KMS-11 (cell line): ENCODE data around the gene DIAPH2.

Experiments
- H2AFZ ChIP-seq: fragments of 200-600 bp; sonication (generic); 2 replicates; pipeline ENCODE4 v1.6.1; 2016; ENCODE audit warnings: antibody characterized with exemption, mixed run types, low read depth
- H3K27ac ChIP-seq: fragments of 200-600 bp; sonication (generic); 2 replicates; pipeline ENCODE4 v1.6.1; 2016; ENCODE audit warnings: mild to moderate bottlenecking, mixed run types
- H3K27me3 ChIP-seq: fragments of 200-600 bp; sonication (generic); 2 replicates; pipeline ENCODE4 v1.6.1; 2017; ENCODE audit warnings: mild to moderate bottlenecking, low read depth, mixed run types, moderate library complexity; ENCODE audit not compliant: insufficient read depth
- H3K36me3 ChIP-seq: fragments of 200-600 bp; sonication (generic); 2 replicates; pipeline ENCODE4 v1.6.1; 2017; ENCODE audit warnings: mild to moderate bottlenecking, mixed run types; ENCODE audit not compliant: insufficient read depth
- H3K4me1 ChIP-seq: fragments of 200-600 bp; sonication (generic); 2 replicates; pipeline ENCODE4 v1.6.1; 2016; ENCODE audit warnings: mild to moderate bottlenecking, low read depth, mixed run types; ENCODE audit not compliant: poor library complexity, severe bottlenecking
- H3K4me2 ChIP-seq: fragments of 200-600 bp; sonication (generic); 2 replicates; pipeline ENCODE4 v1.7.0; 2016; ENCODE audit warnings: mild to moderate bottlenecking, mixed run types
- H3K4me3 ChIP-seq: fragments of 200-600 bp; sonication (generic); IDR thresholded peaks from 2 replicates; pipeline ENCODE4 v1.6.1; 2017; ENCODE audit warnings: low read depth, low read length, mixed read lengths; ENCODE audit not compliant: insufficient read depth
- H3K79me2 ChIP-seq: fragments of 200-600 bp; sonication (generic); 2 replicates; pipeline ENCODE4 v1.6.1; 2016; ENCODE audit warnings: low read depth, mixed run types; ENCODE audit not compliant: insufficient read depth
- H3K9ac ChIP-seq: fragments of 200-600 bp; sonication (generic); 2 replicates; pipeline ENCODE4 v1.6.1; 2016; ENCODE audit warnings: mild to moderate bottlenecking, mixed run types
- H4K20me1 ChIP-seq: fragments of 200-600 bp; sonication (generic); 2 replicates; pipeline ENCODE4 v1.6.1; 2016; ENCODE audit warnings: mild to moderate bottlenecking, mixed run types; ENCODE audit not compliant: insufficient read depth
- TF ChIP-seq, protein P1 (sequence below): fragments of 200-600 bp; sonication (generic); conservative IDR thresholded peaks from 2 replicates; pipeline ENCODE4 v1.6.1; 2017; ENCODE audit warnings: low read depth, mild to moderate bottlenecking, antibody characterized with exemption, low read length, moderate library complexity, mixed read lengths

DIAPH2 gene

DNA sequence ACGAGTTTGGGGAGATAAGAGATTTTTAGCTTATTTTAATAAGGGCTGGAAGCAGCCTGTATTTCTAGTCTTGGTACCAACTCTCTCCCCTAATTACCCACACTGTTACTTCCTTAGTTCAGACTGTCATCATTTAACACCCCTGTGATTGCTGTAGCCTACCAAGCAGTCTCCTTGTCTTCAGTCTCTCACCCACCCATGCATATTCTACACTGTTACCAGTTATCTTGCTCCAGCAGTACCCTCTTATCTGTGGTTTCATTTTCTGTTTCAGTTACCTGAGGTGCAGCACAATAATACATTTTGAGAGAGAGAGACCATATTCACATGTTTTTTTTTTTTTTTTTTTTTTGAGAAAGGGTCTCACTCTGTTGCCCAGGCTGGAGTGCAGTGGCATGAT is 80.2 kb downstream of the DIAPH2 start:
- TF ChIP-seq, protein P1, sequence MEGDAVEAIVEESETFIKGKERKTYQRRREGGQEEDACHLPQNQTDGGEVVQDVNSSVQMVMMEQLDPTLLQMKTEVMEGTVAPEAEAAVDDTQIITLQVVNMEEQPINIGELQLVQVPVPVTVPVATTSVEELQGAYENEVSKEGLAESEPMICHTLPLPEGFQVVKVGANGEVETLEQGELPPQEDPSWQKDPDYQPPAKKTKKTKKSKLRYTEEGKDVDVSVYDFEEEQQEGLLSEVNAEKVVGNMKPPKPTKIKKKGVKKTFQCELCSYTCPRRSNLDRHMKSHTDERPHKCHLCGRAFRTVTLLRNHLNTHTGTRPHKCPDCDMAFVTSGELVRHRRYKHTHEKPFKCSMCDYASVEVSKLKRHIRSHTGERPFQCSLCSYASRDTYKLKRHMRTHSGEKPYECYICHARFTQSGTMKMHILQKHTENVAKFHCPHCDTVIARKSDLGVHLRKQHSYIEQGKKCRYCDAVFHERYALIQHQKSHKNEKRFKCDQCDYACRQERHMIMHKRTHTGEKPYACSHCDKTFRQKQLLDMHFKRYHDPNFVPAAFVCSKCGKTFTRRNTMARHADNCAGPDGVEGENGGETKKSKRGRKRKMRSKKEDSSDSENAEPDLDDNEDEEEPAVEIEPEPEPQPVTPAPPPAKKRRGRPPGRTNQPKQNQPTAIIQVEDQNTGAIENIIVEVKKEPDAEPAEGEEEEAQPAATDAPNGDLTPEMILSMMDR, result no peak
- no peak overlapping the region for H3K4me3 ChIP-seq
- H3K9ac ChIP-seq, result no peak overlapping the region
- H3K27me3 ChIP-seq, result no peaks in the 10 kb centered on the region
- H3K79me2 ChIP-seq, result no peaks in the 10 kb centered on the region
- H3K27ac ChIP-seq, result no peak overlapping the region
- no peak overlapping the region; the same call in 1 of the 2 replicates for H3K4me2 ChIP-seq
- peaks cover 13% of the 10 kb centered on the region for H3K4me1 ChIP-seq
- H3K36me3 ChIP-seq, result no peaks in the 10 kb centered on the region
- no peak overlapping the region for H2AFZ ChIP-seq
- H4K20me1 ChIP-seq, result no peaks in the 10 kb centered on the region

DNA sequence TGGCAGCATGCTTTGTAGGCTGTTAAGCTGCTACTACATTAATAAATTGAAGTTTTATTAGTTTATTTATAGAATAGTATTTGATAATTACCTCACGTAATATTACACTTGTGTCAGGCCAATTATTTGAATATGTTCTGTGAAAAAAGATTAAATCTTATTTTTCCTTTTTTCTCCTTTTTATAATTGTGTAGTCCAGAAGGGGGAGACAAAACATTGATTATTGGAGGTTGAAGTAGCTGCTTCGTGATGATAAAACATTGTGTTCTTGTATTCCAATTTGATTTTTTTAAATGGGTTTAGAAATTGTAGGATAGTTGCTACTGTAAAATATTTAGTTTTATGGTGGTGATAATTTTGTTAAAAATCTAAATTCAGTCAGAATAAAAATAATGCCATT is 85.7 kb downstream of the DIAPH2 start:
- Histone ChIP-seq H3K36me3 (no peaks in the 10 kb centered on the region), H3K4me3 (no peak overlapping the region), H3K79me2 (no peaks in the 10 kb centered on the region), H3K27ac (no peak overlapping the region), H3K9ac (no peak overlapping the region), H2AFZ (no peak overlapping the region), H4K20me1 (no peaks in the 10 kb centered on the region), H3K4me1 (no peaks in the 10 kb centered on the region), H3K4me2 (no peak overlapping the region), H3K27me3 (no peaks in the 10 kb centered on the region)
- TF ChIP-seq, protein P1, result peak; percentile 51; the same call in 1 of the 2 replicates

DNA sequence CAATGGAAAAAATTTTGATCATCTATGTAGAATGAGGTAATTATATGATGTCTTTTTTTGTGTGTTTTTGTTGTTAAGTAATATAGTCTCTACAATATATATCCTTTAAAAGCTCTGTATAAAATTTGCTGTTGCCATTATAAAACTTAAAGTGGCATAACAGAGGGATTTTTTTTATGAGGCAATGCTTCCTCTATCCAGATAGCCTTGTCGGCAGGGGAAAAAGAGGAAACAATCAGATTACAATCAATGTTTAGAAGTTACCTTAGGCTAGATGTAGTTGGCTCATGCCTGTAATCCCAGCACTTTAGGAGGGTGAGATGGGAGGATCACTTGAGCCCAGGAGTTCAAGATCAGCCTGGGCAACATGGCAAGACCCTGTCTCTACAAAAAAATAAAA is 86.8 kb downstream of the DIAPH2 start:
- H3K9ac ChIP-seq, result no peak overlapping the region
- H3K79me2 ChIP-seq, result no peaks in the 10 kb centered on the region

DNA sequence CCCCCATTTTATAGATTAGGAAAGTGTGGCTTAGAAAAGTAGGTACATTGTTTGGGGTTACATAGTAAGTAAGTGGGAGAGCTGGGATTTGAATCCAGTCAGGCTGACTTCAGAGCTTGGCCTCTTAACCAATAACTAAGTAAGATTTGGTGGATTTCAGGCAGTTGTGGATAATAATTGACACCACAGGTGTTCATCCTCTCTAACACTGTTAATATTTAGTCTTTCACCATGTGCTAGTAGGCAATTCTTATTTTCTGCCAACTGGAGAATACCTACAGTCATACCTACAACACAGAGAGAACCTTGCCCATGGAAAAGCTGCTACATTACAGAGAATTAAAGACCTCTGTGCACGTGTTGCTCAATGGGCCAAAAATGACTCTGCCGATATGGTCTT is 89.5 kb downstream of the DIAPH2 start:
- H2AFZ ChIP-seq, result no peak overlapping the region
- no peaks in the 10 kb centered on the region for H4K20me1 ChIP-seq
- no peaks in the 10 kb centered on the region for H3K4me1 ChIP-seq
- no peaks in the 10 kb centered on the region for H3K36me3 ChIP-seq
- no peak overlapping the region for H3K9ac ChIP-seq
- no peak overlapping the region for H3K4me3 ChIP-seq
- H3K79me2 ChIP-seq, result no peaks in the 10 kb centered on the region
- no peaks in the 10 kb centered on the region for H3K27me3 ChIP-seq
- H3K27ac ChIP-seq, result no peak overlapping the region
- H3K4me2 ChIP-seq, result no peak overlapping the region
- TF ChIP-seq, protein P1, result no peak

More for the DNA sequence above, 86.8 kb downstream of the DIAPH2 start:
- Histone ChIP-seq H4K20me1 (no peaks in the 10 kb centered on the region), H3K4me2 (no peak overlapping the region), H3K4me3 (no peak overlapping the region), H2AFZ (no peak overlapping the region), H3K4me1 (no peaks in the 10 kb centered on the region), H3K36me3 (no peaks in the 10 kb centered on the region), H3K27ac (no peak overlapping the region), H3K27me3 (no peaks in the 10 kb centered on the region)
- TF ChIP-seq, protein P1, result no peak
